IMR-90 (cell line): ENCODE data around the gene ATG10. TPM values are rescaled to one million over a fixed set of nuclear protein-coding genes. Genes with fewer than 3 reads are reported as not detected.
"Not testable (repeated sequence)": the region's sequence is repeated elsewhere in the genome, so short reads cannot be mapped to it uniquely, and the experiment has no call there.

Experiments used
- ATAC-seq: fragments of 200-7000 bp; cut with Tn5 transposase; 2 replicates; pipeline ENCODE4 v1.9.1; 2020; ENCODE audit warnings: low read depth, mild to moderate bottlenecking, moderate library complexity
- BruUV-seq: library from RNA; stranded (reverse); fragments of 400-500 nt; replicated peaks from 2 replicates; lab custom pipeline; 2021; lab: Mats Ljungman, UMichigan
- CTCF ChIA-PET: fragments of 300-600 bp; formaldehyde crosslinking; extraction: SDS; loops from one replicate; lab custom pipeline; 2021; ENCODE audit warnings: antibody characterized with exemption; lab: Yijun Ruan, JAX
- POLR2A ChIA-PET: fragments of 300-600 bp; sonication (Branson Sonifier 250); formaldehyde crosslinking; loops from one replicate; lab custom pipeline; 2022; ENCODE audit warnings: antibody characterized with exemption; ENCODE audit not compliant: unreplicated experiment; lab: Charles Lee
- DNase-seq: peaks from one replicate; pipeline ENCODE4 v3.0.0; 2013
- H2AFZ ChIP-seq: replicated peaks from 2 replicates; pipeline ENCODE3; 2013; ENCODE audit warnings: low read length, mild to moderate bottlenecking; ENCODE audit not compliant: poor library complexity
- H2AK5ac ChIP-seq: 2 replicates; pipeline ENCODE4 v1.6.1; 2013; ENCODE audit warnings: low read depth, low read length, inconsistent platforms
- H2AK9ac ChIP-seq: replicated peaks from 2 replicates; pipeline ENCODE3; 2013; ENCODE audit warnings: mild to moderate bottlenecking, low read depth, low read length, moderate library complexity; ENCODE audit not compliant: poor library complexity
- H2BK120ac ChIP-seq: 2 replicates; pipeline ENCODE4 v1.6.1; 2013; ENCODE audit warnings: low read depth, low read length, inconsistent platforms
- H2BK15ac ChIP-seq: 3 replicates; pipeline ENCODE4 v1.6.1; 2013; ENCODE audit warnings: low read depth, low read length, inconsistent platforms
- H2BK20ac ChIP-seq: 2 replicates; pipeline ENCODE4 v1.6.1; 2013; ENCODE audit warnings: low read depth, mild to moderate bottlenecking, inconsistent platforms, low read length, moderate library complexity
- H2BK5ac ChIP-seq: 2 replicates; pipeline ENCODE4 v1.6.1; 2013; ENCODE audit warnings: mild to moderate bottlenecking, low read depth, low read length, inconsistent platforms; ENCODE audit not compliant: poor library complexity, severe bottlenecking
- H3K14ac ChIP-seq: replicated peaks from 2 replicates; pipeline ENCODE4 v1.6.1; 2013; ENCODE audit warnings: low read depth, low read length, inconsistent platforms
- H3K18ac ChIP-seq: 2 replicates; pipeline ENCODE4 v1.6.1; 2013; ENCODE audit warnings: low read depth, low read length, control low read depth
- H3K23ac ChIP-seq: 2 replicates; pipeline ENCODE4 v1.6.1; 2013; ENCODE audit warnings: low read depth, low read length, inconsistent platforms
- H3K27ac ChIP-seq: 2 replicates; pipeline ENCODE4 v1.5.1; 2013; ENCODE audit warnings: mild to moderate bottlenecking, control low read depth, low read length; ENCODE audit not compliant: insufficient read depth
- H3K27me3 ChIP-seq: 2 replicates; pipeline ENCODE4 v1.6.1; 2013; ENCODE audit warnings: low read length; ENCODE audit not compliant: control insufficient read depth, insufficient read depth
- H3K36me3 ChIP-seq: 2 replicates; pipeline ENCODE4 v1.6.1; 2013; ENCODE audit warnings: low read length, mixed read lengths; ENCODE audit not compliant: control insufficient read depth, insufficient read depth
- H3K4ac ChIP-seq: 2 replicates; pipeline ENCODE4 v1.6.1; 2013; ENCODE audit warnings: low read depth, low read length, inconsistent platforms
- H3K4me1 ChIP-seq: 2 replicates; pipeline ENCODE4 v1.6.1; 2013; ENCODE audit warnings: low read length, mixed read lengths; ENCODE audit not compliant: control insufficient read depth, insufficient read depth
- H3K4me2 ChIP-seq: 2 replicates; pipeline ENCODE4 v1.6.1; 2013; ENCODE audit warnings: low read depth, mild to moderate bottlenecking, control low read depth, low read length, moderate library complexity
- H3K4me3 ChIP-seq: 2 replicates; pipeline ENCODE4 v1.5.1; 2013; ENCODE audit warnings: low read depth, mild to moderate bottlenecking, control low read depth, low read length, moderate library complexity; ENCODE audit not compliant: insufficient read depth
- H3K56ac ChIP-seq: 2 replicates; pipeline ENCODE4 v1.6.1; 2013; ENCODE audit warnings: low read length, inconsistent platforms; ENCODE audit not compliant: insufficient read depth; ENCODE audit errors: extremely low read depth
- H3K79me1 ChIP-seq, 2 experiments: 2 replicates each; pipeline ENCODE4 v1.6.1; 2013; ENCODE audit warnings: low read length in 2 of 2, inconsistent platforms in 1 of 2, low read depth in 1 of 2
- H3K9ac ChIP-seq: 2 replicates; pipeline ENCODE4 v1.6.1; 2013; ENCODE audit warnings: low read depth, low read length, control low read depth
- H3K9me1 ChIP-seq: 2 replicates; pipeline ENCODE4 v1.6.1; 2013; ENCODE audit warnings: low read length, inconsistent platforms; ENCODE audit not compliant: insufficient read depth
- H3K9me3 ChIP-seq: 2 replicates; pipeline ENCODE4 v1.6.1; 2013; ENCODE audit warnings: low read length; ENCODE audit not compliant: control insufficient read depth, insufficient read depth
- H4K20me1 ChIP-seq: 2 replicates; pipeline ENCODE4 v1.6.1; 2013; ENCODE audit warnings: low read length, inconsistent platforms; ENCODE audit not compliant: insufficient read depth
- H4K5ac ChIP-seq: 2 replicates; pipeline ENCODE4 v1.6.1; 2013; ENCODE audit warnings: mild to moderate bottlenecking, low read depth, low read length, control low read depth
- H4K8ac ChIP-seq, 2 experiments: 2 replicates each; pipeline ENCODE4 v1.6.1; 2013; ENCODE audit warnings: low read depth in 2 of 2, low read length in 2 of 2, control low read depth in 1 of 2, inconsistent platforms in 1 of 2
- H4K91ac ChIP-seq: 2 replicates; pipeline ENCODE4 v1.6.1; 2013; ENCODE audit warnings: low read depth, low read length, inconsistent platforms; ENCODE audit not compliant: insufficient read depth
- BHLHE40 ChIP-seq: fragments of 150-350 bp; IDR thresholded peaks from 2 replicates; pipeline ENCODE4 v1.6.1; 2016; ENCODE audit warnings: mild to moderate bottlenecking, low read depth, low read length
- CEBPB ChIP-seq: IDR thresholded peaks from 2 replicates; pipeline ENCODE4 v1.6.1; 2012; ENCODE audit warnings: low read depth, low read length, improper control_type of control experiment
- RAD21 ChIP-seq: IDR thresholded peaks from 2 replicates; pipeline ENCODE4 v1.6.1; 2012; ENCODE audit warnings: low read length, improper control_type of control experiment
- RFX5 ChIP-seq: IDR thresholded peaks from 2 replicates; pipeline ENCODE4 v1.8.0; 2012; ENCODE audit warnings: low read depth, mild to moderate bottlenecking, low read length, moderate library complexity
- WGBS, 2 experiments: methylation state at CpG; one replicate each; pipeline versions ENCODE4 v1.1.5 to v1.1.7; 2013; ENCODE audit warnings: missing lambda C conversion rate in 2 of 2; ENCODE audit not compliant: insufficient read length in 1 of 2; ENCODE audit errors: extremely low coverage in 2 of 2; 5-methylcytosine and 5-hydroxymethylcytosine counted together
- dilution Hi-C: fragments of 300-500 bp; cut with HindIII; formaldehyde crosslinking; loops from one replicate; pipeline ENCODE4 v1.14.3; 2018; ENCODE audit warnings: low sequenced_read_pairs; ENCODE audit not compliant: unreplicated experiment
- in situ Hi-C: fragments of 300-500 bp; cut with MboI; formaldehyde crosslinking; loops from 3 replicates; pipeline ENCODE4 v1.14.3; 2019; ENCODE audit warnings: low sequenced_read_pairs, inconsistent platforms, mixed read lengths
- intact Hi-C: fragments of 100-400 bp; cut with micrococcal nuclease; formaldehyde crosslinking; loops from 2 replicates; pipeline ENCODE4 v1.10.0; 2022
- polyA plus RNA-seq, 3 experiments: library from polyadenylated mRNA; depleted of rRNA; stranded (reverse); fragments of >200 nt; gene quantifications; 2 replicates each; pipeline ENCODE4 v1.2.3, GENCODE V29; 2012; ENCODE audit warnings: low replicate concordance in 1 of 3
- total RNA-seq: library from RNA; depleted of rRNA; stranded (reverse); fragments of >200 nt; gene quantifications from 2 replicates; pipeline ENCODE4 v1.2.3, GENCODE V29; 2012

Gene ATG10
- total and polyA plus RNA-seq, 2 of the 4 experiments (the other 2 are of a cell fraction), result 3.4 to 8.1 TPM

- Histone ChIP-seq H2AFZ (no peak overlapping the region), H3K4me3 (no peak overlapping the region), H3K4ac (no peak overlapping the region), H3K9me3 (0 out of 2 replicates have a peak, but pooled peaks cover 1% of the 10 kb centered on the region), H4K20me1 (no peaks in the 10 kb centered on the region), H4K5ac (no peak overlapping the region), H2BK120ac (no peak overlapping the region), H3K4me2 (no peak overlapping the region), H3K23ac (no peak overlapping the region), H2AK9ac (no peak overlapping the region), H3K9ac (no peak overlapping the region), H2BK20ac (no peak overlapping the region), H2BK15ac (no peak overlapping the region), H3K79me1 (no peaks in the 10 kb centered on the region), H4K8ac (no peak overlapping the region), H3K14ac (no peak overlapping the region), H2AK5ac (no peak overlapping the region), H3K27ac (no peak overlapping the region), H3K9me1 (no peaks in the 10 kb centered on the region), H2BK5ac (no peak overlapping the region), H3K27me3 (no peaks in the 10 kb centered on the region), H4K91ac (no peak overlapping the region), H3K4me1 (no peaks in the 10 kb centered on the region), H3K56ac (no peak overlapping the region), H3K18ac (no peak overlapping the region), H3K36me3 (no peaks in the 10 kb centered on the region)
- no peak for DNase-seq
- intact Hi-C loops, result no loop called here
- CTCF ChIA-PET, result no interaction called here
- WGBS, 2 experiments, result no CpG with 5 or more reads among the region's 5 CpGs
- BruUV-seq, result no TSS peak
- in situ Hi-C loops, result no loop called here
- no peak for ATAC-seq
- dilution Hi-C loops, result no loop called here
- POLR2A ChIA-PET, result no interaction called here
- no peak for TF ChIP-seq BHLHE40
- TF ChIP-seq RAD21, result no peak
- TF ChIP-seq RFX5, result no peak
- no peak for TF ChIP-seq CEBPB
These were observed 165.4 kb downstream of the ATG10 start for GRCh38 chr5:82137205-82137604.

DNA sequence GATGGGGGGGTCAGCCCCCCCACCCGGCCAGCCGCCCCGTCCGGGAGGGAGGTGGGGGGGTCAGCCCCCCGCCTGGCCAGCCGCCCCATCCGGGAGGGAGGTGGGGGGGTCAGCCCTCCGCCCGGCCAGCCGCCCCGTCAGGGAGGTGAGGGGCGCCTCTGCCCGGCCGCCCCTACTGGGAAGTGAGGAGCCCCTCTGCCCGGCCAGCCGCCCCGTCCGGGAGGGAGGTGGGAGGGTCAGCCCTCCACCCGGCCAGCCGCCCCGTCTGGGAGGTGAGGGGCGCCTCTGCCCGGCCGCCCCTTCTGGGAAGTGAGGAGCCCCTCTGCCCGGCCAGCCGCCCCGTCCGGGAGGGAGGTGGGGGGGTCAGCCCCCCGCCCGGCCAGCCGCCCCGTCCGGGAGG lies 168.0 kb downstream of the ATG10 start:
- H4K20me1 ChIP-seq, H2BK5ac ChIP-seq, DNase-seq, H3K56ac ChIP-seq, H2AK9ac ChIP-seq, H3K36me3 ChIP-seq, H3K27me3 ChIP-seq, H3K23ac ChIP-seq, CTCF ChIA-PET, H3K9me3 ChIP-seq, POLR2A ChIA-PET, intact Hi-C loops, H2BK20ac ChIP-seq, H3K4me2 ChIP-seq, H3K9ac ChIP-seq, H3K14ac ChIP-seq, H3K27ac ChIP-seq, H3K9me1 ChIP-seq, H3K4me1 ChIP-seq, H4K91ac ChIP-seq, ATAC-seq, H2AK5ac ChIP-seq, H4K8ac ChIP-seq, H2BK15ac ChIP-seq, H3K4ac ChIP-seq, dilution Hi-C loops, in situ Hi-C loops, H2AFZ ChIP-seq, BruUV-seq, H3K4me3 ChIP-seq, H3K79me1 ChIP-seq, H3K18ac ChIP-seq, H2BK120ac ChIP-seq, H4K5ac ChIP-seq: not testable (repeated sequence)
- WGBS, 2 experiments, result no CpG with 5 or more reads among the region's 33 CpGs
